ENCODE results near the gene RPS15. TPM values are rescaled to one million over a fixed set of nuclear protein-coding genes. Genes with fewer than 3 reads are reported as not detected.

RPS15 gene
- total and polyA plus RNA-seq, 9 of the 15 experiments (the other 6 are each of a cell fraction or from before 2014, with no cell fraction given), result 605 to 2,791 (median 957) TPM

DNA sequence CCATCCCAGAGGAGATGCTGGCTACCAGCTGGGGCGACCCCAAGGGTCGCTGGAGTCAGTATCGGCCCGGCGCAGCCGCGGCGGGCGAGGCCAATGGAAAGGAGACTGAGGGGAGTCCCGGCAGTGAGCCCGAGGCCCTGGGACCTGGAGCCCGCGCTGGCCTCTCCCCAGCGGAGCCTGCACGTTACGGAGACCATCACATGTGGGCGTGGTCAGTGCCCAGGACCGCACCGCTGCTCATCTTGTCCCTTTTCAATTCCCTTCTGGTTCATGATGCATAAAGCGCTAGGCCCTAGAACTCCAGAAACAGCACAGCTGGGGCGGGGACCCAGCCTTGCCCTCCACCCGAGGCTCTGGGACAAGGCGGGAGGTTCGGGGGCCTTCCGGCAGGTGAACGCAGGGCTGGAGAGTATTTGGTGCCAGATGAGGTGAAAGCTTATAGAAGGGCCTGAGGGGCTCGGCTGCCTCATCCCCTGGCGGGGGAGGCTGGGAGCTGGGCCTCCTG is 32.9 kb downstream of the RPS15 start:
- ChIA-PET POLR2A (interaction anchor here (1.2 to 1.7 kb wide), 4 partner anchors 12 to 28 kb away, joined by 6 to 9 read pairs (median 6); no protein-coding TSS in a partner anchor), CTCF (ENCODE audit: low intra/inter-chr PET ratio) (interaction anchor here (0.6 kb wide), 1 partner anchor 42 kb away, joined by 3 read pairs; no protein-coding TSS in a partner anchor)
- no peak overlapping the region for H3K27ac ChIP-seq (ENCODE audit: extremely low read depth, low read depth, low read length)
- DNase-seq (ENCODE audit: extremely low read depth in 1 of 4, low spot score in 3 of 4), result no peak
- H3K9ac ChIP-seq (ENCODE audit: insufficient read depth in 1 of 2, low read depth in 2 of 2, low read length in 2 of 2), result peak overlapping the region in 1 of 2 experiments; percentile 75; a peak in 1 of 4 replicates
- H3K79me2 ChIP-seq (ENCODE audit: control insufficient read depth, insufficient read depth, low read length), result peaks cover 31% of the 10 kb centered on the region
- H3K4me2 ChIP-seq (ENCODE audit: insufficient read depth, low read length), result peak overlapping the region; percentile 13; the same call in 1 of the 2 replicates
- H3K9me3 ChIP-seq (replicated peaks; ENCODE audit: control insufficient read depth, insufficient read depth, low read depth, low read length), result no peaks in the 10 kb centered on the region
- 23% methylated on average over 27 of the region's 28 CpGs for whole genome bisulfite sequencing (ENCODE audit: insufficient coverage, low coverage, missing lambda C conversion rate)
- no peaks in the 10 kb centered on the region for H3K27me3 ChIP-seq (ENCODE audit: control insufficient read depth in 2 of 2, insufficient read depth in 2 of 2, low read length in 2 of 2)
- no peak overlapping the region for H3K4me3 ChIP-seq
- H3K36me3 ChIP-seq (ENCODE audit: control insufficient read depth, insufficient read depth, low read length), result peaks cover 19% of the 10 kb centered on the region; the same call in 1 of the 3 replicates
- in situ Hi-C loops (cut with MboI), result no loop called here
- no TSS peak for BruUV-seq (replicated peaks)
- peaks cover 6 to 86% of the 10 kb centered on the region in 2 experiments; a peak in 4 of 5 replicates for H3K4me1 ChIP-seq (replicated peaks in 1 of 2; ENCODE audit: control insufficient read depth in 2 of 2, insufficient read depth in 2 of 2, low read length in 2 of 2)
- peaks cover 18% of the 10 kb centered on the region for H4K20me1 ChIP-seq (replicated peaks; ENCODE audit: control insufficient read depth, insufficient read depth, low read length)
- peak; percentile 40 for FAIRE-seq
- H3K9me1 ChIP-seq (ENCODE audit: control insufficient read depth, insufficient read depth, low read length), result no peaks in the 10 kb centered on the region
- intact Hi-C loops (cut with micrococcal nuclease), result no loop called here
- H2AFZ ChIP-seq (ENCODE audit: low read depth, low read length), result no peak overlapping the region
- ATAC-seq, result peak; percentile 66
- TF ChIP-seq ZNF444 (CRISPR knock-in tag; IDR thresholded peaks at IDR 0.05) (no peak), ZNF79 (CRISPR knock-in tag; IDR thresholded peaks at IDR 0.05; ENCODE audit: low read depth) (no peak), MTA2 (IDR thresholded peaks at IDR 0.05; ENCODE audit: low read depth) (no peak), HMGN3 (IDR thresholded peaks at IDR 0.05; ENCODE audit: borderline replicate concordance, extremely low read depth, insufficient read length, low read depth, low read length) (peak; percentile 56), JUN (IDR thresholded peaks at IDR 0.05; ENCODE audit: borderline replicate concordance, low read depth, low read length) (no peak), JUN (CRISPR knock-in tag; IDR thresholded peaks at IDR 0.05; ENCODE audit: borderline replicate concordance) (no peak), ILF3 (IDR thresholded peaks at IDR 0.05; ENCODE audit: borderline replicate concordance) (no peak), ZNF175 (CRISPR knock-in tag; IDR thresholded peaks at IDR 0.05; ENCODE audit: low read depth) (no peak), ZNF133 (CRISPR knock-in tag; IDR thresholded peaks at IDR 0.05) (no peak), SLC30A9 (CRISPR knock-in tag; IDR thresholded peaks at IDR 0.05) (no peak), PHF8 (IDR thresholded peaks at IDR 0.05; ENCODE audit: borderline replicate concordance, low read length) (no peak), NRF1 (conservative IDR thresholded peaks at IDR 0.05 in 1 of 2, IDR thresholded peaks at IDR 0.05 in 1 of 2) (0 out of 4 replicates have a peak, but pooled peaks of 1 of the 2 experiments have one; percentile 29)
- TF ChIP-seq, protein P1, sequence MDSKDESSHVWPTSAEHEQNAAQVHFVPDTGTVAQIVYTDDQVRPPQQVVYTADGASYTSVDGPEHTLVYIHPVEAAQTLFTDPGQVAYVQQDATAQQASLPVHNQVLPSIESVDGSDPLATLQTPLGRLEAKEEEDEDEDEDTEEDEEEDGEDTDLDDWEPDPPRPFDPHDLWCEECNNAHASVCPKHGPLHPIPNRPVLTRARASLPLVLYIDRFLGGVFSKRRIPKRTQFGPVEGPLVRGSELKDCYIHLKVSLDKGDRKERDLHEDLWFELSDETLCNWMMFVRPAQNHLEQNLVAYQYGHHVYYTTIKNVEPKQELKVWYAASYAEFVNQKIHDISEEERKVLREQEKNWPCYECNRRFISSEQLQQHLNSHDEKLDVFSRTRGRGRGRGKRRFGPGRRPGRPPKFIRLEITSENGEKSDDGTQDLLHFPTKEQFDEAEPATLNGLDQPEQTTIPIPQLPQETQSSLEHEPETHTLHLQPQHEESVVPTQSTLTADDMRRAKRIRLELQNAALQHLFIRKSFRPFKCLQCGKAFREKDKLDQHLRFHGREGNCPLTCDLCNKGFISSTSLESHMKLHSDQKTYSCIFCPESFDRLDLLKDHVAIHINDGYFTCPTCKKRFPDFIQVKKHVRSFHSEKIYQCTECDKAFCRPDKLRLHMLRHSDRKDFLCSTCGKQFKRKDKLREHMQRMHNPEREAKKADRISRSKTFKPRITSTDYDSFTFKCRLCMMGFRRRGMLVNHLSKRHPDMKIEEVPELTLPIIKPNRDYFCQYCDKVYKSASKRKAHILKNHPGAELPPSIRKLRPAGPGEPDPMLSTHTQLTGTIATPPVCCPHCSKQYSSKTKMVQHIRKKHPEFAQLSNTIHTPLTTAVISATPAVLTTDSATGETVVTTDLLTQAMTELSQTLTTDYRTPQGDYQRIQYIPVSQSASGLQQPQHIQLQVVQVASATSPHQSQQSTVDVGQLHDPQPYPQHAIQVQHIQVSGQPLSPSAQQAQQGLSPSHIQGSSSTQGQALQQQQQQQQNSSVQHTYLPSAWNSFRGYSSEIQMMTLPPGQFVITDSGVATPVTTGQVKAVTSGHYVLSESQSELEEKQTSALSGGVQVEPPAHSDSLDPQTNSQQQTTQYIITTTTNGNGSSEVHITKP (IDR thresholded peaks at IDR 0.05; ENCODE audit: partially characterized antibody), result peak; percentile 85
- TF ChIP-seq, protein P2, sequence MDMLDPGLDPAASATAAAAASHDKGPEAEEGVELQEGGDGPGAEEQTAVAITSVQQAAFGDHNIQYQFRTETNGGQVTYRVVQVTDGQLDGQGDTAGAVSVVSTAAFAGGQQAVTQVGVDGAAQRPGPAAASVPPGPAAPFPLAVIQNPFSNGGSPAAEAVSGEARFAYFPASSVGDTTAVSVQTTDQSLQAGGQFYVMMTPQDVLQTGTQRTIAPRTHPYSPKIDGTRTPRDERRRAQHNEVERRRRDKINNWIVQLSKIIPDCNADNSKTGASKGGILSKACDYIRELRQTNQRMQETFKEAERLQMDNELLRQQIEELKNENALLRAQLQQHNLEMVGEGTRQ (CRISPR knock-in tag; IDR thresholded peaks at IDR 0.05), result no peak
- TF ChIP-seq, protein P3, sequence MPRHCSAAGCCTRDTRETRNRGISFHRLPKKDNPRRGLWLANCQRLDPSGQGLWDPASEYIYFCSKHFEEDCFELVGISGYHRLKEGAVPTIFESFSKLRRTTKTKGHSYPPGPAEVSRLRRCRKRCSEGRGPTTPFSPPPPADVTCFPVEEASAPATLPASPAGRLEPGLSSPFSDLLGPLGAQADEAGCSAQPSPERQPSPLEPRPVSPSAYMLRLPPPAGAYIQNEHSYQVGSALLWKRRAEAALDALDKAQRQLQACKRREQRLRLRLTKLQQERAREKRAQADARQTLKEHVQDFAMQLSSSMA (CRISPR knock-in tag; IDR thresholded peaks at IDR 0.05), result no peak

Measured in K562 (cell line).